ENCODE data around the gene LTF.

DNA sequence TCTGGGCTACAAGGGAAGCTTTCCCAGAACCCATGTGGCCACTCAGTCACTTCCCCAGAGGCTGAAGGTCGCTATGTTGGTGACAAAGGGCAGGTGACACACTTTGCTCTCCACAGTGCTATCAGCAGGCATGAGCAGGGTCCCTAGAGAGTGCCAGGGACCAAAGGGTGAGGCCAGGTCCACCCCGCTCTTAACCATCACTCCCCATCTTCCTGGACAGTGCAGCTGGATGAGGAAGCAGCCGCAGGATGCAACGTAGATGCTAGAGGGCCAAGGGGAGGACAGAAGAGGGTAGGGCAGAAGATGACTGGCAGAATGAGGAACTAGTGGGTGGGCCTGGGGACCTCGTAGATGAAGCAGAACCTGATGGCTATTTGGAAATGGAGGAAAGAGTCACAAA, 13.6 kb upstream of the LTF start:
- TF ChIP-seq, protein P1, sequence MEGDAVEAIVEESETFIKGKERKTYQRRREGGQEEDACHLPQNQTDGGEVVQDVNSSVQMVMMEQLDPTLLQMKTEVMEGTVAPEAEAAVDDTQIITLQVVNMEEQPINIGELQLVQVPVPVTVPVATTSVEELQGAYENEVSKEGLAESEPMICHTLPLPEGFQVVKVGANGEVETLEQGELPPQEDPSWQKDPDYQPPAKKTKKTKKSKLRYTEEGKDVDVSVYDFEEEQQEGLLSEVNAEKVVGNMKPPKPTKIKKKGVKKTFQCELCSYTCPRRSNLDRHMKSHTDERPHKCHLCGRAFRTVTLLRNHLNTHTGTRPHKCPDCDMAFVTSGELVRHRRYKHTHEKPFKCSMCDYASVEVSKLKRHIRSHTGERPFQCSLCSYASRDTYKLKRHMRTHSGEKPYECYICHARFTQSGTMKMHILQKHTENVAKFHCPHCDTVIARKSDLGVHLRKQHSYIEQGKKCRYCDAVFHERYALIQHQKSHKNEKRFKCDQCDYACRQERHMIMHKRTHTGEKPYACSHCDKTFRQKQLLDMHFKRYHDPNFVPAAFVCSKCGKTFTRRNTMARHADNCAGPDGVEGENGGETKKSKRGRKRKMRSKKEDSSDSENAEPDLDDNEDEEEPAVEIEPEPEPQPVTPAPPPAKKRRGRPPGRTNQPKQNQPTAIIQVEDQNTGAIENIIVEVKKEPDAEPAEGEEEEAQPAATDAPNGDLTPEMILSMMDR (IDR thresholded peaks at IDR 0.05; ENCODE audit: poor library complexity, severe bottlenecking): no peak
- TF ChIP-seq POLR2AphosphoS5 (IDR thresholded peaks at IDR 0.05) (no peak), EZH2 (IDR thresholded peaks at IDR 0.05; ENCODE audit: borderline replicate concordance, insufficient read depth, low read length, poor library complexity, severe bottlenecking) (no peak), TAF1 (IDR thresholded peaks at IDR 0.05; ENCODE audit: low read depth) (no peak), SMC3 (conservative IDR thresholded peaks at IDR 0.05; ENCODE audit: poor library complexity) (no peak), RAD21 (conservative IDR thresholded peaks at IDR 0.05) (no peak)
- TF ChIP-seq, protein P2, sequence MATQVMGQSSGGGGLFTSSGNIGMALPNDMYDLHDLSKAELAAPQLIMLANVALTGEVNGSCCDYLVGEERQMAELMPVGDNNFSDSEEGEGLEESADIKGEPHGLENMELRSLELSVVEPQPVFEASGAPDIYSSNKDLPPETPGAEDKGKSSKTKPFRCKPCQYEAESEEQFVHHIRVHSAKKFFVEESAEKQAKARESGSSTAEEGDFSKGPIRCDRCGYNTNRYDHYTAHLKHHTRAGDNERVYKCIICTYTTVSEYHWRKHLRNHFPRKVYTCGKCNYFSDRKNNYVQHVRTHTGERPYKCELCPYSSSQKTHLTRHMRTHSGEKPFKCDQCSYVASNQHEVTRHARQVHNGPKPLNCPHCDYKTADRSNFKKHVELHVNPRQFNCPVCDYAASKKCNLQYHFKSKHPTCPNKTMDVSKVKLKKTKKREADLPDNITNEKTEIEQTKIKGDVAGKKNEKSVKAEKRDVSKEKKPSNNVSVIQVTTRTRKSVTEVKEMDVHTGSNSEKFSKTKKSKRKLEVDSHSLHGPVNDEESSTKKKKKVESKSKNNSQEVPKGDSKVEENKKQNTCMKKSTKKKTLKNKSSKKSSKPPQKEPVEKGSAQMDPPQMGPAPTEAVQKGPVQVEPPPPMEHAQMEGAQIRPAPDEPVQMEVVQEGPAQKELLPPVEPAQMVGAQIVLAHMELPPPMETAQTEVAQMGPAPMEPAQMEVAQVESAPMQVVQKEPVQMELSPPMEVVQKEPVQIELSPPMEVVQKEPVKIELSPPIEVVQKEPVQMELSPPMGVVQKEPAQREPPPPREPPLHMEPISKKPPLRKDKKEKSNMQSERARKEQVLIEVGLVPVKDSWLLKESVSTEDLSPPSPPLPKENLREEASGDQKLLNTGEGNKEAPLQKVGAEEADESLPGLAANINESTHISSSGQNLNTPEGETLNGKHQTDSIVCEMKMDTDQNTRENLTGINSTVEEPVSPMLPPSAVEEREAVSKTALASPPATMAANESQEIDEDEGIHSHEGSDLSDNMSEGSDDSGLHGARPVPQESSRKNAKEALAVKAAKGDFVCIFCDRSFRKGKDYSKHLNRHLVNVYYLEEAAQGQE (IDR thresholded peaks at IDR 0.05; ENCODE audit: borderline replicate concordance): no peak
